ENCODE results near the gene ITGB1. TPM values are rescaled to one million over a fixed set of nuclear protein-coding genes. Genes with fewer than 3 reads are reported as not detected.
"Not testable (repeated sequence)": the region's sequence is repeated elsewhere in the genome, so short reads cannot be mapped to it uniquely, and the experiment has no call there.

The ITGB1 gene
- polyA plus RNA-seq, 6 donors from 2014 or later: 31.4 to 63.1 (median 39.9) TPM

- Mint-ChIP-seq H3K36me3 (no peaks in the 10 kb centered on the region), H3K4me3 (no peak overlapping the region), H3K27me3 (peaks cover 0 to 6% (median 0%) of the 10 kb centered on the region in 3 donors), H3K9me3 (peaks cover 0 to under 1% (median 0%) of the 10 kb centered on the region in 7 donors), H3K4me1 (peaks cover 3 to 5% (median 4%) of the 10 kb centered on the region in 3 donors), H3K27ac (no peak overlapping the region)
- ATAC-seq (ENCODE audit: low read depth in 2 of 2): no peak
- DNase-seq: no peak
Observed at GRCh38 chr10:32985775-32986350, 27.8 kb upstream of the ITGB1 start.

GRCh38 chr10:32985341-32985764 is 27.3 kb upstream of the ITGB1 start:
- ATAC-seq (ENCODE audit: low read depth in 2 of 2): no peak
- no peaks in the 10 kb centered on the region for H3K36me3 Mint-ChIP-seq
- DNase-seq: no peak
- no peak overlapping the region for H3K27ac Mint-ChIP-seq
- H3K27me3 Mint-ChIP-seq: peaks cover 0 to 7% (median 0%) of the 10 kb centered on the region in 3 donors
- peaks cover 8 to 10% (median 9%) of the 10 kb centered on the region in 3 donors for H3K4me1 Mint-ChIP-seq
- no peaks in the 10 kb centered on the region for H3K9me3 Mint-ChIP-seq
- H3K4me3 Mint-ChIP-seq: no peak overlapping the region

GRCh38 chr10:32984003-32984600 is 26.1 kb upstream of the ITGB1 start:
- peaks cover 0 to 9% (median 0%) of the 10 kb centered on the region in 3 donors for H3K27me3 Mint-ChIP-seq
- H3K9me3 Mint-ChIP-seq: no peaks in the 10 kb centered on the region
- DNase-seq (no peak), ATAC-seq (ENCODE audit: low read depth in 2 of 2) (no peak)
- H3K4me1 Mint-ChIP-seq: peaks cover 11 to 16% (median 11%) of the 10 kb centered on the region in 3 donors
- no peak overlapping the region for H3K27ac Mint-ChIP-seq
- H3K4me3 Mint-ChIP-seq: no peak overlapping the region
- H3K36me3 Mint-ChIP-seq: no peaks in the 10 kb centered on the region

GRCh38 chr10:32982911-32983909 is 25.2 kb upstream of the ITGB1 start:
- H3K27ac Mint-ChIP-seq: peak overlapping the region in 1 of 6 donors; percentile 37
- no peaks in the 10 kb centered on the region for H3K36me3 Mint-ChIP-seq
- peaks cover 11 to 16% (median 11%) of the 10 kb centered on the region in 3 donors for H3K4me1 Mint-ChIP-seq
- peaks cover 0 to 9% (median 0%) of the 10 kb centered on the region in 3 donors for H3K27me3 Mint-ChIP-seq
- H3K9me3 Mint-ChIP-seq: no peaks in the 10 kb centered on the region
- ATAC-seq (ENCODE audit: low read depth in 2 of 2): no peak
- peak overlapping the region in 1 of 8 donors; percentile 43 for H3K4me3 Mint-ChIP-seq
- DNase-seq: no peak

- ATAC-seq (ENCODE audit: low read depth in 2 of 2) (no peak), DNase-seq (no peak)
- Mint-ChIP-seq H3K27me3 (peaks cover 0 to 9% (median 0%) of the 10 kb centered on the region in 3 donors), H3K9me3 (no peaks in the 10 kb centered on the region), H3K4me3 (peak overlapping the region in 3 of 8 donors; percentile 41 to 74 (median 43)), H3K4me1 (peaks cover 11 to 16% (median 11%) of the 10 kb centered on the region in 3 donors), H3K36me3 (no peaks in the 10 kb centered on the region), H3K27ac (no peak overlapping the region)
Observed at GRCh38 chr10:32982293-32982709, 24.3 kb upstream of the ITGB1 start.

- peaks cover 0 to 9% (median 0%) of the 10 kb centered on the region in 3 donors for H3K27me3 Mint-ChIP-seq
- ATAC-seq (ENCODE audit: low read depth in 2 of 2) (no peak), DNase-seq (no peak)
- H3K27ac Mint-ChIP-seq: no peak overlapping the region
- H3K9me3 Mint-ChIP-seq: no peaks in the 10 kb centered on the region
- H3K36me3 Mint-ChIP-seq: no peaks in the 10 kb centered on the region
- peaks cover 11 to 16% (median 11%) of the 10 kb centered on the region in 3 donors for H3K4me1 Mint-ChIP-seq
- peak overlapping the region in 2 of 8 donors; percentile 43 to 95 for H3K4me3 Mint-ChIP-seq
Observed at GRCh38 chr10:32981760-32982159, 23.7 kb upstream of the ITGB1 start.

- peak; percentile 96 to 97 for ATAC-seq (ENCODE audit: low read depth in 2 of 2)
- H3K27me3 Mint-ChIP-seq: peaks cover 0 to 13% (median 6%) of the 10 kb centered on the region in 3 donors
- H3K4me1 Mint-ChIP-seq: peaks cover 11 to 16% (median 11%) of the 10 kb centered on the region in 3 donors
- H3K9me3 Mint-ChIP-seq: no peaks in the 10 kb centered on the region
- no peaks in the 10 kb centered on the region for H3K36me3 Mint-ChIP-seq
- peak overlapping the region; percentile 27 to 92 (median 76) for H3K27ac Mint-ChIP-seq
- H3K4me3 Mint-ChIP-seq: peak overlapping the region; percentile 80 to 97 (median 94)
- DNase-seq: peak; percentile 51
Observed at GRCh38 chr10:32980558-32981468, 22.8 kb upstream of the ITGB1 start.

GRCh38 chr10:32980242-32980557 is 22.2 kb upstream of the ITGB1 start:
- H3K27ac Mint-ChIP-seq: peak overlapping the region in 5 of 6 donors; percentile 23 to 92 (median 78)
- H3K4me1 Mint-ChIP-seq: peaks cover 11 to 16% (median 11%) of the 10 kb centered on the region in 3 donors
- H3K9me3 Mint-ChIP-seq: no peaks in the 10 kb centered on the region
- DNase-seq (no peak), ATAC-seq (ENCODE audit: low read depth in 2 of 2) (no peak)
- no peaks in the 10 kb centered on the region for H3K36me3 Mint-ChIP-seq
- peaks cover 0 to 13% (median 6%) of the 10 kb centered on the region in 3 donors for H3K27me3 Mint-ChIP-seq
- peak overlapping the region; percentile 80 to 97 (median 94) for H3K4me3 Mint-ChIP-seq

- peak overlapping the region in 5 of 8 donors; percentile 44 to 97 (median 86) for H3K4me3 Mint-ChIP-seq
- H3K9me3 Mint-ChIP-seq; DNase-seq; ATAC-seq (ENCODE audit: low read depth in 2 of 2); H3K36me3 Mint-ChIP-seq; H3K27ac Mint-ChIP-seq: not testable (repeated sequence)
- H3K27me3 Mint-ChIP-seq: peaks cover 0 to 13% (median 6%) of the 10 kb centered on the region in 3 donors
- peaks cover 11 to 16% (median 11%) of the 10 kb centered on the region in 3 donors for H3K4me1 Mint-ChIP-seq
Observed at GRCh38 chr10:32979719-32980118, 21.7 kb upstream of the ITGB1 start.

GRCh38 chr10:32979041-32979440 is 21.0 kb upstream of the ITGB1 start:
- no peaks in the 10 kb centered on the region for H3K9me3 Mint-ChIP-seq
- peaks cover 0 to 13% (median 6%) of the 10 kb centered on the region in 3 donors for H3K27me3 Mint-ChIP-seq
- DNase-seq (no peak), ATAC-seq (ENCODE audit: low read depth in 2 of 2) (no peak)
- H3K27ac Mint-ChIP-seq: no peak overlapping the region
- no peaks in the 10 kb centered on the region for H3K36me3 Mint-ChIP-seq
- no peak overlapping the region for H3K4me3 Mint-ChIP-seq
- H3K4me1 Mint-ChIP-seq: peaks cover 11 to 16% (median 11%) of the 10 kb centered on the region in 3 donors

GRCh38 chr10:32977846-32978809 is 20.1 kb upstream of the ITGB1 start:
- peaks cover 11 to 16% (median 11%) of the 10 kb centered on the region in 3 donors for H3K4me1 Mint-ChIP-seq
- ATAC-seq (ENCODE audit: low read depth in 2 of 2): not testable (repeated sequence)
- peaks cover 0 to 11% (median 6%) of the 10 kb centered on the region in 3 donors for H3K27me3 Mint-ChIP-seq

More at GRCh38 chr10:32977846-32978809, 20.1 kb upstream of the ITGB1 start:
- not testable (repeated sequence) for H3K36me3 Mint-ChIP-seq, DNase-seq, H3K9me3 Mint-ChIP-seq
- H3K27ac Mint-ChIP-seq: peak overlapping the region in 1 of 6 donors; percentile 26
- H3K4me3 Mint-ChIP-seq: peak overlapping the region in 1 of 8 donors; percentile 22
